Renal cortex interstitium (tissue), 3 donors: ENCODE data around the gene IRX6. TPM values are rescaled to one million over a fixed set of nuclear protein-coding genes. Genes with fewer than 3 reads are reported as not detected.

ENCODE experiments used
- polyA plus RNA-seq, 3 donors: library from polyadenylated mRNA; unstranded; fragments of 120-200 nt; gene quantifications; one replicate each; pipeline ENCODE4 v1.2.1, GENCODE V29; 2013; ENCODE audit not compliant: insufficient read length in 3 of 3

The IRX6 gene
- polyA plus RNA-seq, 3 donors, result 4.2 to 7.9 (median 5.5) TPM

Other genes with a start within 250 kb of the IRX6 start
- 100 to 1,000 TPM; 263 to 296 (median 271) TPM for gene MMP2, start 155.0 kb downstream of the IRX6 start, polyA plus RNA-seq
- gene LPCAT2, start 184.9 kb downstream of the IRX6 start, polyA plus RNA-seq, result 10 to 100 TPM in 1 of 3 donors, 1 to 10 TPM in 2; 7.0 to 12.5 (median 8.4) TPM
- not detected for gene CAPNS2, start 242.5 kb downstream of the IRX6 start, polyA plus RNA-seq